ELR (cell line): ENCODE data around the gene GAB1.
"Not testable (repeated sequence)": the region's sequence is repeated elsewhere in the genome, so short reads cannot be mapped to it uniquely, and the experiment has no call there.

Experiments
- DNase-seq: peaks from one replicate; pipeline ENCODE4 v3.0.0-alpha.2; 2015; ENCODE audit warnings: low read depth

The GAB1 gene

DNA sequence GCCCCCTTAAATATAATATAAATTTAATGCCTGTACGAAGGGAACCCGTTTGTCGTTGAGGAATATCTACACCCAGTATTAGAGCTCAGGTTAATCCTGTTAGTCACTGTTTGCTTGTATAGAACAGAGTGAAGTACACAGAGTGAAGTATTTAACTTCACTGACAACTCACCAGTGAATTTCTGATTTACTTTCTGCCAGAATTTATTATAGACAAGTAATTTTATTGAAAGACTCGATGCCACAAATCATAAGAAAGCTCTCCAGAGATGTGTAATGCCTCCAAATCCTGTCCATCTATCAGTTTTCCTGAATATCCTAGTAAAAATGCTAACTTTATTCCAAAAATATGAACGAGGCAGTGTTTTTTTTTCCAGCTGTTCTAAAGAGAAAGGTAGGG, 1.6 kb downstream of the GAB1 start:
- no peak for DNase-seq

DNA sequence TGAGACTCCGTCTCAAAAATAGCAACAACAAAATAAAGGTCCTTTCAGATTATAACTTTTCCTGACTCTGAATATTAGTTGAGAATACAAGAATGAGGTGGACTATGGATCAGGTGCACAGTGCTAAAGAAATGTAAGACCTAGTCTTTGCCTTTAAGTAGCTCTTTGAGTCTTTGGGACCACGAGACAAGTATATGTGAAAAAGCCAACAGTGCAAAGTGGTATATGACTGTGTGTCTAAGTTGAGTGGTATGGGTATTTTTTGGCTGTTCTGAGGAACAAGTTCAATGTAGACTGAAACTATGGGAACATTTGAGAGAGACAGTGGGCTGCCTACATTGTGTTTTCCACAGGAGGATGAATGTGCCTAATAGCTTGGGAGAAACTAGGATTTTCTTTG, 2.8 kb downstream of the GAB1 start:
- no peak for DNase-seq

DNA sequence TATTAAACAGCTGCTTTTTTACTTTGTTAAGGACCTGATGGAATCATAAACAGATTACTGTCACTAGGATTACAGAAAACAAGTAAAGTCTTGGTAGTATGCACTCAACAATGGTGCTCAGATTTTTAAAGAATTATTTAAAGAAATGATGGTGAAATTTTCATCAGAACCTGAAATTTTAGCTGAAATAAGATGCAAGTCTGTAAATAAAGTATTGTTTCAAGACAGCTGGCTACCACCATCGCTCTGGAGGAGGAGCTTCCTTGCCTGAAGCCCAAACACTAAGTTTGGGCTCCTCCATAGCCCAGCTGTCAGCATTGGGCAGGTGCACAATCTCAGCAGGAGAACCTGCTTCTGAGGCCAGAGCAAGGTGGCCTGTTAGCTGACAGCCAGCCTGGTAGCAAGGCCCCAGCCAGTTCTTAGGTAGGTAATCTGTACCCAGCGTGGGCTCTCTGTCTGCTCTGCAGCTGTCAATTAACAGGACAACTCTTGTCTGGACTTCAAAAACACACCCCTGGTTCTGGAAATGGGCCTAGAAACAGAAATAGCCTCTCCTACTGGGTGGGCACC, 4.6 kb downstream of the GAB1 start:
- no peak for DNase-seq

DNA sequence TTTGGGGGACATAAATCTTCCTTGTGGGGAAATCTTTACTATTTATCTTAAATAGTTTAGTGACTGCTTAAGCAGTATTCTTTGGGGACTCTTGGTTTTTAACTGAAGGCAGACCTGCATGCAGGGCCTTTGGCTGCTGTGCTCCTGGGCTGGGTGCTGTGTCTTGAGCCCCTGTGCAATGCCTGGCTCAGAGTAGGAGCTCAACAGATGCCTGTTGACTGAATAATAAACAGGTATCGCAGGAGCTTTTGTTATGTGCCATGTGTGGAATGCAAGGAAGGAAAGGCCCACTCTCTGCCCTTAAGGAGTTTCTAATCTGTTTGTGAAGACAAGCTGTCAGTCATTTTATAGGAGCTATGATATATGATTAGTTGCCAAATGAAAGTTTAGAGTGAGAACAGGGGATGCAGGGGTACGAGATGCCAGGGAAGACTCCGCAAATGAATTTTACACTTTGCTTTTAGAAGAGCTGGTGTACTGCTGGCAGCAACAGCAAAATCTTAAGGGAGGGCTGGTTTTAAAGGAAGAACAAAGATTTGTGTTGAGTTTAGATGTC, 6.7 kb downstream of the GAB1 start:
- DNase-seq, result no peak

DNA sequence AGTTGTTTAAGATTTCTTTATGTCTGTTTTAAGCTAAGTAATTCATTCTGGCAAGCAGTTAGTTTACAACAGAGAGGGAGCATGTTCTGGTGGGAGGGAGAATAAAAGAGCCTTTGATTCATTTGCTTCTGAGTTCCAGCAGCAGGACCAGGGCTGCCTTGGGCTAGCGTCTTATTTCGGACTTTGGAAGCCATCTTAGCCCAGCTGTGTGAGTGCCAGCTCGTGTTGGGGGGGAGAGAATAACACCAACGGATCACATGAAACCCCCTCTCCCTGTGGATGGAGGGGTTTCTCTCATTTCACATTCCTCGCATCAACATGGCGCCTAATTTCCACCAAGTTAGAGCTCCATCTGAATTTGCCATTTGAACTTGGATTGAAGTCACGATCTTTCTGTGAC, 7.4 kb downstream of the GAB1 start:
- DNase-seq, result no peak

DNA sequence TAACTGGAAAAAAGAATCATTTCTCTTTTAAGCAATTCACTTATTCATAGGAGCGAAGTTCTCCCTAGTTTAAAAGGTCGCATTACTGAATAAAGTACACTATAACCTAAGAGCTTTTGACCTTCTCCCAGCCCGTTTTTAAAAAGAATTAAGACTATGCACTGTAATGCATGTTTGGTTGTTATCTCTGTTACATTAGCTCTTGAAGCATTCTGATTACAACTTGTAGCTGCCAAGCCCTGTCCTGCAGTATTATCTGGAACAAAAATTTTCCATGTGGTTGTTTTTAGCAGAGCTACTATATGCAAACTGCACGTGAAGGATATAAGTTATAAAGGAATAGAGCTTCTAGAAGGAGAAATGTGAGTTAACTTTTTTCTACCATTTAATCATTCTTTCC, 8.1 kb downstream of the GAB1 start:
- no peak for DNase-seq

DNA sequence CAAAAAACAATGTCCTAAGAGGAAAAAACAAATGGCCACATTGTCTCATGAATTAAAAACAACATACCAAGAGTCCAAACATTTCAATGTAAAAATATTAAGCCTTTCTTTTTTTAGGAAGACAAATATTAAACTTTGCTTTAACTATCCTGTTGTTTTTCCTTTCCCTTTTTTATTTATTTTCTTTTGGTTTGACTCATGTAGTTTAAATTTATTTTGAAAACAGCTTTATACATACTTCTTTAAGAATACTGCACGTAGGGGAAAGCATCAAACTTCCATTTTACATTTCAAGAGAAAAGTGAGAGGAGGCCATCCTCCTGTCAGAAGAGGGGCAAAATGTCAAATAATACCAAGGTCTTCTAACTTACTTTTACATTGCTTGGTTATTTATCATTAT, 8.7 kb downstream of the GAB1 start:
- no peak for DNase-seq

DNA sequence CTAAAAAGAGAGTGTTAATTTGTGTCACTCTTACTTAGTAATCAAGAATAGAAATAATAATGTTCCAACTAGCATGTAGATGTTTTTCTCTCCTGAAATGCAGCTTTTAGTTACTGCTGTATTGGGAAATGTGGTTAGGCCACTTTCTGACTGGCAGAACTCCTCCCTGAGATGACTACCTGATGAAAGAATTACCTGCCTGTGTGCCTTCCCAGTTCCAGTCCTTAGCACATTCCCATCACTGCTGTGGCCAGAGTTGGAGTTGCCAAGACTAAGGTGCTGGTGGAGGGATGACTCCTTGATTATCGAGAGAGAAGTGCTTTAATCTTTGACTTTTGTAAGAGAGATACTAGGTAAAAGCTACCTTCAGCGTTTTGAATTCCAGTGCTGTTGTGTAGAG, 9.5 kb downstream of the GAB1 start:
- no peak for DNase-seq

DNA sequence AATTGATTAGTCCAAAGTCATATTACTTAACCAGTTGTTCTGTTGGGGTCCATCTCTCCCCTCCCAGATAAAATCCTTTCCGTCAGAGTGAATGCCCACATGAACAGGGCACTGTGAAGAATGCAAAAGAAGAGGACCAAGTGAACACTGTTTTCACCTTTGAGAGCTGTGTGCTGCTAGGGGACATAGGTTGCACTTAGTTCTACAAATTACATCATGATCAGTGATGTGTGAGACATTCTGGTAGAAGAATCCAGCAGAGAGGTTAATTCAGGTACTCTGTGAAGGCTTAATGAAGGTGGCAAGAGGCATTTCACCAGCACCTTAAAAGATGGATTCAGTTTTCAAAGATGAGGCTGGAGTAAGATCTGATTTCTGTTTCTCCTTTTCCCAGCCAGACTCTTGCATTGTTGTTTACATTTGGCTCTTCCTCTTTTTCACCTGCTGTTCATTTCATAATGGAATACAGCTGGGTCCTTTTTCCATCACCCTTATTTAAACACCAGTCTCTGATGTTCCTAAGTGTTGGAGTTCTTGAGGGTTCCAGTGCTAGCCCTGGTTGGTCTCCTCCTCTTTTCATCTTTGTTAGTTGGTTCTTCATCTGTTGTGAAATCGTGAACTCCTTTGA, 10.9 kb downstream of the GAB1 start:
- no peak for DNase-seq

DNA sequence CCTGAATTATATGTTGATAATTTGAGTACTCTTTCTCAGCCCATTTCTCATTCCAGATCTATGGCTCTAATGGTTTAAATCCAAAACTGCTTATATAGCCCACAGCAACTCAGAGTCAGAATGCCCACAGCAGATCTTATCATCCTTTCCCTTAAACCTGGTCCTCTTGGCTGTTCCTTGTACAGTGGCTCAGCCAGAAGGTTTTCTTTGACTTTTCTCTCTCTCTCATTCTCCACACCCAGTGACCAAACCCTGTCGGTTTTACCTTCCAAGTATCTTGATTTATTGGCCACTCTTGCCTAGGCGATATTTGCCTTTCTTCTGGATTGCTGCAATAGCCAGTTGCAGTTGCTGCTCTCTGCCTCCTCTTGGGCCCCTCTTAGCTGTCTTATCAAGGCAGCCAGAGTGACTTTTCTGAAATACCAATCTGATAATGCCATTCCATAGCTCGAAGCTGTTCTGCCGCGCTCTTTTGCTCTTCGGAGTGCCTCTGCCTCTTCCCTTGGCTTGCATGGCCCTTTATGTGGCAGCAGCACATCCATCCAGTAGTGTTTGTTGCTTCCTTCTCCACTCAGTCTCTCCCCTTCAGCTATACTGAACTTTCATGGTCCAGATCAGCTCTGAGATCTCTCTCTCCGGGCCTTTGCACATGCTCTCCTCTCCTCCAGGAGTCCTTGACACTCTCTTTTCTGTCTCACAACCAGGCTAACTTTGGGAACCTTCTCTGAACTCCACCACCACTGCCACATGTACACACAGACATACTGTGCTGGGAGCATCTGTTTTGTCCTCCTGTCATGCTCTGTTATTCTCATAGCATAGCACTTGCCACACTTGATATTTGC, 11.8 kb downstream of the GAB1 start:
- no peak for DNase-seq

DNA sequence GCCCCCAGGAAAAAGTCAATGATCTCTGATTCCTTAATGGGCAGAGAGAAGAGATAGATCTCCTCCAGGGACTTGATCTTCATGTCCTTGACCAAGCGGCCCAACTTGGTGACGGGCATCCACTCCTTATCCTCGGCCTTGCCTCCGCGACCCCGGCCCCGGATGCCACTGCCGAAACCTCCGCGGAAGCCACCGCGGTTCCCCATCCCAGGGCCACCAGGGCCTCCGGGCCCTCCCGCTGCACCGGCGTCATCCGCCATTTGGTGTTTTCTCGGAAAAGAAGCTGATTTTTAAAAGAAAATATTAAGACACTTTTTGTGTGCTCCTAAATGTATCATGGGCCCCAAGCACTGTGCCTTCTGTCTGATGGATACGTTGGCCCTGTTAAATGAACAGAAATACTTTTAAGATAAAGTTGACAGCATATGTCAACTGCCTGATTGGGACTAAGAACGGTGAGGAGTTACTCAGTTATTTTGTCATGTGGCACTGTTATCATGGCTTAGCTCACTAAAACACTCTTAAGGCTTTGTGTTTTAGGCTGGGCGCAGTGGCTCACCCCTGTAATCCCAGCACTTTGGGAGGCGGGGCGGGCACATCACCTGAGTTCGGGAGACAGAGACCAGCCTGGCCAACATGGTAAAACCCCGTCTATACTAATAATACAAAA, 13.3 kb downstream of the GAB1 start:
- DNase-seq, result not testable (repeated sequence)

DNA sequence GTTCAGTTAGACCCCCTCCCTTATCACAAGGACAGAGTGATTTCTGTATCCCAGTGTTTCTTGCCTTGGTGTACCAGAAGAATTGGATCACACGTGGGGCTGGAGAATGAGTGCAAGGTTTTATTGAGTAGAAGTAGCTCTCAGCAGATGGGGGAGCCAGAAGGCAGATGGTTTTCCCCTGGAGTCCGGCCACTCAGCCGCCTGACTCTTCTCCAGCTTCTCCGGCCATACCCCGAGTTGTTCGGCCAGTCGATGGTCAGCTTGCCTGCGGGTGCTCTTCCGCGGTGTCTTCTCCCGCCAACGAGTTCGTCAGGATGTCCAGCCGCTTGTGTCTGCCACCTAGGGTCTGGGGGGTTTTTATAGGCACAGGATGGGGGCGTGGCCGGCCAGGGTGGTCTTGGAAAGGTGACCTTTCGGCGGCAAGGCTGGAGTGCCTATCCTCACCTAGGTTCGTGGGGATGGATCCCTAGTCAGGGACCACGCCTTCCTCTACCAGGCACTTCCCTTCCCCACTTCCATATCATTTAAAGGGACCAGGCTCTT, 14.5 kb downstream of the GAB1 start:
- no peak for DNase-seq

DNA sequence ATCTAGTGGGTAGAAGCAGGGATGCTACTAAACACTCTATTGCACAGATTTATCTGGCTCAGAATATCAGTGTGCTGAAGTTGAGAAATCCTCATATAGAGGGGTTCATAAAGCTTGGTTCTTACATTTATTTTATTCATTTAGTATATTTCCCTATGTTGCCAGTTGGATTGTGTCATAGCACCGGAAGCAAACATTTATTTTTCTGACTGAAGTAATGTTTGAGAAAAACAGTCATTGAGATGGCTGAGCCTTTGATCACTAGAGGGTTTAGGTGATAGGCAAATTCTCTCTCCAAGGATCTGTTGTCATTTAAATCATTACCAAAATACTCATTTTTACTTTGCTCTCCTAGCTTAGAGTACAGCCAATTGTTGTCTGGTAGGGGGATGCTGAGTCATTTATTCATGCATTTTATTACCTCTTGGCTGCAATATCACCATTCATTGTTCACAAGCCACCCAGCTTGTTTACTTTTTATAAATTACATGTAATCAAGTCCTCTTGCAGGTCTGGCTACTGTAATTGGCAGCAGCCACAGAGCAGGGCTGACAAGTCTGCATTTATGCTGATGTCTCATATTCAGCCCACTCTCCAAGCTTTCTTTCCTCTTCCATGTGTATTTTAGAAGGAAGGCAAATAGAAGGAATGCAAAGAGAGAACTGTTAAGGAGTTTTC, 15.2 kb downstream of the GAB1 start:
- no peak for DNase-seq

DNA sequence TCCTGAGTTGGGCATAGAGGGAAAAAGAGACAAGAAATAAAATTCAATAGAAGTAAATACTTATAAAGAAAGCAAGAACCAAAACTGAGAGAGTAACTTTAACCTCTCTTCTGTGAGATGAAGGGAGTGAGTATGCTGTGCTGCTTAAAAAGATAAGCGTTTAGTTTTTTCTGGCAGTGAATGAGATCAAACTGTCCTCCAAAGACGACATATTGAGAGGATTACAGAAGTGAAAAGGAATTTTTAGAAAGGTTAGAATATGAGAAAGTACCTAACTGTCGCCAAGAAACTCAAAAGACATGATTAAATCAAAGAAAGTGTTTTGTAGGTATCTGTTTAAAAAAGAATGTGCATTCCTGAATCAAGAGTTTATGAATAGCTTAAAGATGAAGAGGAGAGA, 16.0 kb downstream of the GAB1 start:
- no peak for DNase-seq

DNA sequence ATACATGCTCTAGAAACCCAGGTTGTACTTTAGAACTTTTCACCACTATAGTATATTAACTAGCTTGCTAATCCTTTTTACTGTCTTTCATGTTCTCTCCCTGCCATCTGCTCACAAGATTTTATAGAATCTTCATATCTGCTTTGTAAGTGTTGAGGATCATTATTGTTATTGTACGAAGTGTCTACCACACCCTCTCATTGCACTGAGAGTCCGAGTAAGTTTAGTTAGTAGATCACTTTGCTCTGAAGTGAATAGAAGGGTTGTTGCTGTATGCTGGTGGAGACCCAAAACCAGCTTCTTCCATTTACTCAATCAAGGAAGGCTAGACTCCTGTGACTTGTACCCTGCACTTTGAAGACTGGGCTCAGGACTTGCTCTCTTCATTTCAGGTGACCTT, 17.1 kb downstream of the GAB1 start:
- no peak for DNase-seq

DNA sequence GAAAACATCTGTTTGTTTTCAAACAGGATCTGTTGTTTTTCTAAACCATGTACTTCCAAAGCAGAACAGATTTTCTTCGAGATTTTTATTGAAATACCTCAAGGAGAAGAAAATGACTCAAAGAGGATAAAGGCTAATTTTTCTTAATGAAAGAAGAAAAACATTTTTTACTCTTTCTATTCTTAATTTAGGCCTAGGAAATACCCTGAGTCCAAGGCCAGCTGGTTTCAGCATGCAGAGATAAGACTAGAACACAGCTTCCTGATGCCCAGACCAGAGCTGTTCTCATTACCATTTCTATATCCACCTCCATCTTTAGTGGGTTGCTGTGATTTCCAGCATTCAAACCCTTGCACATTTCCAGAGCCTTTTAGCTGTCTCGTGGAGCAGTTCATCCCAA, 18.3 kb downstream of the GAB1 start:
- no peak for DNase-seq

DNA sequence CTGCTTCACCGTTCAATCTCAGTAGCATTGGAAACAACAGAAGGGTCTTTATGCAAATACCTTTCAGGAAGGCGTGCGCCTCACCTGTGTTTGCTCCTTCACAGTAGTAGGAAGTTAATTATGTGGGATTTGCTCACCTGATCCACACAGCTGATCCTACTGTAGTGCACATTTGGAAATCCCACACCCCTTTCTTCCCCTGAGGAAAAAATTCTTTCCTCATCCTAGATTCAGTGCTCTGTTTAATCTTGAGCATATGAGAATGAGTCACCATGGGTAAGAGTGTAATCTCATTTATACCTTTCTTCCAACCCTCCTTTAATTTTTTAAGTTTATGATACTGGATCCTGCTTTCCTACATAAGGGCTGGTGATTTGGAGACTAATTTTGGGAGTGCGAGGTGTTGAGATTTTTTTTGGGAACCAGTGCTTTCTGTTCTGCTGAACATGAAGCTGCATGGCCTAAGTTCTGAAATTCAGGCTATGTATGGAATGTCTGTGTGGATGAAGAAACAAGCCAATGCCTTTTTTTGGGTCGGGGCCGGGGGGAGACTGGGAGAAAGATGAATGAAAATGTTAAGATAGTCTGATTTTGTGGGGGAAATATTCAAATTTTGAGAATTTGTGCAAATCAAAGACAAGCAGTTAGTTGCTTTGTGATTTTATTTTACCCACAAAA, 19.0 kb downstream of the GAB1 start:
- peak; percentile 37 for DNase-seq

DNA sequence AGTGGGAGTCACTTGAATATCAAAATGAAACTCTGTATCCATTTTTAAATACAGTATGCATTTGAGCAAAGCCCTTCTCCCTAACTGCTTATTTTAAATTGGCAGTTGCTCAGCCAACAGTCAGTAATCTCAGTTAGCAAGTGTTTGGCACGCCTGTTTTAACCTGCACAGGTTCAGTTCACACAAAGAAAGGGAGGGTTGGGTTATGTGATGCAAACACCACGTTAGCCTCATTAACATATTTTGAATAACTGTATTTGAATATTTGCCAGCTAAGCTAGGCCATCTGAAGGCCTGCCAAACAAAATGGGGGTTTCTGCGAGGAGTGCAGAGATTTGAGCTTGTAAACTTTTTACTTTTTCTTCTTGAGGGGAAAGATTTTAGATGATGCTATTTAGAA, 19.8 kb downstream of the GAB1 start:
- no peak for DNase-seq

DNA sequence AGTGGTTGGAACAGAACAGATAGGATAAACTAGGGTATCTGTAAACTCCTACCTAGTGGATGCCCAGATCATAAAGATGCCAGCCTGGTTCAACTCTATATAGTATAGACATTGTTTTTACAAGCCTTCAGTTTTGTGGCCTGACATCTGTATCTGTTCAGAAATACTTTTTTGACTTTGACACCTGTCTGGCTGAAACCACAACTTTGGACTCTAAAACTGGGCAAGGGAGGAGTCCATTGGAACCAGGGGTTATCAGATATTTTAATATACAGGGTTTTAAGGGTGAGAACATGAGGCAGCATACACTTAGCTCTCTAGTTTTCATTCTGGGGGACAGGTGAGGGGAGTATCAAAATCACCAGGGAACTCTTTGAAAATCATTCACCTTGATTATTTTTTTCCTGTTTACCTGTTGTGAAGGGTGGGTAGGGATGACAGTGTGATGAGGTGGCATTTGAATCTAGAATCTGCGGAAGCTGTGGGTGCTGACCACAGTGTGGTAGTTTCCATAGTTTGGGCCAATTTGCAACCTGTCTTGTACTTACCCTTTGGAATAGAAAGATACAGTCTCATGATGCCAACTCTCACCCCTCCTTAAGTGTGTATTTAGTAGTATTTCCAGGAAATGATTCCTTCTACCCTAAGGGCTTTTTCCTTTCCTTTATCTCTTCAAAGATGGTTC, 20.6 kb downstream of the GAB1 start:
- no peak for DNase-seq

DNA sequence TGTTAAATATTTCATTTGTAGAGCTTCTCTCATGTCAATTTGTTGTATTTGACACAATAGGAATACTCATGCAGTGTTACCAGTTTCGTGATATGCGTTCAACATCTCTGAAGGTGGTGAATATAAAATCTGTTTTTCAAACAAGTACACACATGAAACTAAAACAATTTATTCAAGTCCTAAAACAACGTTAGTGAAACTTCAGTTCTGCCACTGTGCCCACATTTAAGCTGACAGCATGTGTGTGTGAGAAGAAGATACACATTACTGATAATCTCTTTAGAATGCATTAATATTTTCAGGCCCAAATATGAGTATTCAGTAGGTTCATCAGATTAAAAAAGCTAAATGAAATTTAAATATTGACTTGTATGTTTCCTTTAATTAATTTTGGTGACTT, 21.7 kb downstream of the GAB1 start:
- DNase-seq, result no peak
